H1 (cell line): ENCODE measurements around the gene PSME2. TPM values are rescaled to one million over a fixed set of nuclear protein-coding genes. Genes with fewer than 3 reads are reported as not detected.

Experiments used
- CTCF ChIA-PET: fragments of 300-600 bp; sonication (Branson Sonifier 250); formaldehyde crosslinking; loops from one replicate; lab custom pipeline; 2021; ENCODE audit not compliant: partially characterized antibody; lab: Charles Lee
- POLR2A ChIA-PET: fragments of 300-600 bp; sonication (Branson Sonifier 250); formaldehyde crosslinking; loops from one replicate; lab custom pipeline; 2021; ENCODE audit warnings: inconsistent platforms; ENCODE audit not compliant: partially characterized antibody; lab: Charles Lee
- DNase-seq, 2 experiments: peaks; one replicate each; pipeline versions ENCODE4 v3.0.0 to v3.0.0-alpha.2; 2010 to 2022; ENCODE audit warnings: low spot score in 2 of 2, low read depth in 1 of 2, mixed read lengths in 1 of 2
- FAIRE-seq: peaks from 2 replicates; lab custom pipeline; 2011; peaks lifted over from hg19 to GRCh38; lab: Jason Lieb, UNC
- H2AFZ ChIP-seq: 2 replicates; pipeline ENCODE4 v1.8.1; 2012; ENCODE audit warnings: low read length, inconsistent platforms
- H2AK5ac ChIP-seq: 2 replicates; pipeline ENCODE4 v1.6.1; 2013; ENCODE audit warnings: low read depth, low read length
- H2BK120ac ChIP-seq: replicated peaks from 2 replicates; pipeline ENCODE3; 2013; ENCODE audit warnings: low read depth, low read length, inconsistent platforms
- H2BK12ac ChIP-seq: 2 replicates; pipeline ENCODE4 v1.6.1; 2013; ENCODE audit warnings: low read depth, low read length
- H2BK15ac ChIP-seq: 2 replicates; pipeline ENCODE4 v1.6.1; 2013; ENCODE audit warnings: low read length
- H2BK20ac ChIP-seq: 2 replicates; pipeline ENCODE4 v1.6.1; 2013; ENCODE audit warnings: low read length
- H2BK5ac ChIP-seq: 2 replicates; pipeline ENCODE4 v1.6.1; 2013; ENCODE audit warnings: low read depth, low read length
- H3K14ac ChIP-seq: 2 replicates; pipeline ENCODE4 v1.6.1; 2013; ENCODE audit warnings: inconsistent platforms; ENCODE audit not compliant: insufficient read length
- H3K18ac ChIP-seq: 2 replicates; pipeline ENCODE4 v1.6.1; 2013; ENCODE audit warnings: low read length; ENCODE audit errors: extremely low read depth
- H3K23ac ChIP-seq: 2 replicates; pipeline ENCODE4 v1.6.1; 2013; ENCODE audit warnings: inconsistent platforms; ENCODE audit not compliant: insufficient read length
- H3K23me2 ChIP-seq: 2 replicates; pipeline ENCODE4 v1.6.1; 2013; ENCODE audit warnings: low read depth, low read length
- H3K27ac ChIP-seq: 2 replicates; pipeline ENCODE4 v1.6.1; 2011; ENCODE audit warnings: low read depth, low read length, inconsistent platforms
- H3K27me3 ChIP-seq, 4 experiments: replicated peaks in 1 of 4; 1 replicate in 1 of 4; 2 replicates in 3 of 4; pipeline versions ENCODE4 v1.6.1 to v1.8.1; 2011 to 2013; ENCODE audit warnings: low read length in 3 of 4, mild to moderate bottlenecking in 3 of 4, inconsistent platforms in 2 of 4, mixed read lengths in 2 of 4, moderate library complexity in 1 of 4; ENCODE audit not compliant: control insufficient read depth in 3 of 4, insufficient read depth in 3 of 4; ENCODE audit errors: extremely low read depth in 1 of 4
- H3K36me3 ChIP-seq, 4 experiments: 2 replicates each; pipeline versions ENCODE4 v1.6.1 to v1.8.1; 2011 to 2013; ENCODE audit warnings: mild to moderate bottlenecking in 4 of 4, low read length in 3 of 4, moderate library complexity in 2 of 4, control low read depth in 1 of 4, inconsistent platforms in 1 of 4; ENCODE audit not compliant: insufficient read depth in 4 of 4, control insufficient read depth in 2 of 4
- H3K4ac ChIP-seq: replicated peaks from 2 replicates; pipeline ENCODE3; 2013; ENCODE audit warnings: low read length, low read depth, mixed read lengths, inconsistent platforms; ENCODE audit not compliant: insufficient read length
- H3K4me1 ChIP-seq, 4 experiments: replicated peaks in 1 of 4; 1 replicate in 1 of 4; 2 replicates in 3 of 4; pipeline versions ENCODE4 v1.6.1 to v1.8.1; 2011 to 2013; ENCODE audit warnings: low read length in 3 of 4, inconsistent platforms in 2 of 4, mixed read lengths in 1 of 4; ENCODE audit not compliant: insufficient read depth in 4 of 4, control insufficient read depth in 3 of 4
- H3K4me2 ChIP-seq, 2 experiments: 2 replicates each; pipeline versions ENCODE4 v1.6.1 to v1.8.1; 2011 to 2013; ENCODE audit warnings: low read depth in 2 of 2, low read length in 2 of 2, control low read depth in 1 of 2, inconsistent platforms in 1 of 2, mild to moderate bottlenecking in 1 of 2; ENCODE audit not compliant: insufficient read depth in 1 of 2
- H3K4me3 ChIP-seq, 4 experiments: fragments of 200-600, 300-600 bp in 1 of 4; sonication (generic), shearing (Covaris generic), sonication (Bioruptor Twin) in 1 of 4; 2 replicates each; pipeline versions ENCODE4 v1.5.1 to v1.8.1; 2011 to 2016; ENCODE audit warnings: low read length in 4 of 4, low read depth in 3 of 4, control low read depth in 2 of 4, inconsistent platforms in 2 of 4, mild to moderate bottlenecking in 2 of 4, mixed read lengths in 1 of 4, moderate library complexity in 1 of 4; ENCODE audit not compliant: insufficient read depth in 2 of 4; ENCODE audit errors: extremely low read depth in 1 of 4
- H3K56ac ChIP-seq: replicated peaks from 2 replicates; pipeline ENCODE3; 2013; ENCODE audit warnings: low read depth, mild to moderate bottlenecking, mixed read lengths, low read length, inconsistent platforms; ENCODE audit not compliant: insufficient read length
- H3K79me1 ChIP-seq: 2 replicates; pipeline ENCODE4 v1.6.1; 2013; ENCODE audit warnings: low read depth, low read length, control low read depth
- H3K79me2 ChIP-seq, 2 experiments: 2 replicates each; pipeline versions ENCODE4 v1.6.1 to v1.8.1; 2012 to 2013; ENCODE audit warnings: low read length in 2 of 2, mild to moderate bottlenecking in 2 of 2, inconsistent platforms in 1 of 2; ENCODE audit not compliant: insufficient read depth in 2 of 2, control insufficient read depth in 1 of 2
- H3K9ac ChIP-seq, 4 experiments: replicated peaks in 1 of 4; 1 replicate in 1 of 4; 2 replicates in 3 of 4; pipeline versions ENCODE4 v1.6.1 to v1.8.1; 2011 to 2013; ENCODE audit warnings: low read depth in 3 of 4, low read length in 3 of 4, control low read depth in 2 of 4, mild to moderate bottlenecking in 2 of 4, moderate library complexity in 2 of 4, inconsistent platforms in 1 of 4; ENCODE audit errors: extremely low read depth in 1 of 4
- H3K9me3 ChIP-seq, 2 experiments: 2 replicates each; pipeline versions ENCODE4 v1.6.1 to v1.8.1; 2012 to 2013; ENCODE audit warnings: mild to moderate bottlenecking in 2 of 2, moderate library complexity in 2 of 2, control low read depth in 1 of 2, inconsistent platforms in 1 of 2, low read depth in 1 of 2, low read length in 1 of 2, mixed read lengths in 1 of 2; ENCODE audit not compliant: insufficient read depth in 2 of 2
- H4K20me1 ChIP-seq, 2 experiments: replicated peaks in 1 of 2; 2 replicates each; pipeline versions ENCODE3 to v1.8.1; 2011 to 2013; ENCODE audit warnings: inconsistent platforms in 2 of 2, low read length in 2 of 2, mild to moderate bottlenecking in 1 of 2; ENCODE audit not compliant: insufficient read depth in 2 of 2, control insufficient read depth in 1 of 2
- H4K5ac ChIP-seq: 2 replicates; pipeline ENCODE4 v1.6.1; 2013; ENCODE audit warnings: low read length, low read depth, mixed read lengths, inconsistent platforms; ENCODE audit not compliant: insufficient read length
- H4K8ac ChIP-seq: 2 replicates; pipeline ENCODE4 v1.8.0; 2013; ENCODE audit warnings: mild to moderate bottlenecking, moderate library complexity, low read length, inconsistent platforms; ENCODE audit not compliant: insufficient read depth; ENCODE audit errors: extremely low read depth
- H4K91ac ChIP-seq: replicated peaks from 2 replicates; pipeline ENCODE3; 2013; ENCODE audit warnings: low read length, mixed read lengths, inconsistent platforms; ENCODE audit not compliant: insufficient read length
- EP300 ChIP-seq, 2 experiments: IDR thresholded peaks; 1 replicate in 1 of 2; 2 replicates in 1 of 2; pipeline ENCODE4 v1.6.1; 2011 to 2012; ENCODE audit warnings: low read depth in 2 of 2, low read length in 2 of 2, mild to moderate bottlenecking in 2 of 2, borderline replicate concordance in 1 of 2, inconsistent platforms in 1 of 2, moderate library complexity in 1 of 2
- FOSL1 ChIP-seq: IDR thresholded peaks from 2 replicates; pipeline ENCODE4 v1.6.1; 2011; ENCODE audit warnings: mild to moderate bottlenecking, low read depth, low read length, moderate library complexity; ENCODE audit not compliant: insufficient read depth
- SAP30 ChIP-seq: fragments of 300-600 bp; sonication (generic); IDR thresholded peaks from 2 replicates; pipeline ENCODE4 v1.7.1; 2012; ENCODE audit warnings: low read length, moderate library complexity, mild to moderate bottlenecking, inconsistent platforms; ENCODE audit not compliant: insufficient read depth, insufficient replicate concordance
- SP2 ChIP-seq: IDR thresholded peaks from 2 replicates; pipeline ENCODE4 v1.6.1; 2012; ENCODE audit warnings: mild to moderate bottlenecking, low read length, inconsistent platforms
- TAF7 ChIP-seq: optimal IDR thresholded peaks from 2 replicates; pipeline ENCODE3; 2011; ENCODE audit warnings: low read depth, mild to moderate bottlenecking, inconsistent platforms, low read length, moderate library complexity, borderline replicate concordance
- TEAD4 ChIP-seq: IDR thresholded peaks from 2 replicates; pipeline ENCODE4 v1.6.1; 2012; ENCODE audit warnings: low read depth, low read length, inconsistent platforms, mixed read lengths
- WGBS, 2 experiments: shearing (Covaris generic) in 1 of 2; methylation state at CpG; one replicate each; pipeline versions ENCODE4 v1.1.6 to v1.1.7; 2013 to 2015; ENCODE audit warnings: low lambda C conversion rate in 2 of 2, mixed read lengths in 2 of 2, inconsistent platforms in 1 of 2, low coverage in 1 of 2, missing lambda C conversion rate in 1 of 2; ENCODE audit not compliant: insufficient replicate concordance in 2 of 2, insufficient coverage in 1 of 2, insufficient read length in 1 of 2; ENCODE audit errors: extremely low coverage in 1 of 2, missing lambda C conversion rate in 1 of 2; 5-methylcytosine and 5-hydroxymethylcytosine counted together
- polyA plus RNA-seq, 7 experiments: library from polyadenylated mRNA; depleted of rRNA in 3 of 7; stranded (reverse) in 5 of 7; unstranded in 2 of 7; fragments of >200 nt in 5 of 7; fragments of 200-250 nt in 2 of 7; gene quantifications; 1 replicate in 5 of 7; 2 replicates in 1 of 7; 4 replicates in 1 of 7; pipeline versions ENCODE4 v1.2.1 to v1.2.3, GENCODE V29; 2011 to 2013; ENCODE audit warnings: missing spikeins in 2 of 7, mixed read lengths in 2 of 7
- total RNA-seq: library from RNA; stranded (reverse); fragmentation: NEBNext Ultra II Directional; extraction: Animal tissue kit (Norgen Biotek cat#: 25700); gene quantifications from 2 replicates; pipeline ENCODE4 v1.2.1, GENCODE V29; 2021

PSME2 gene
- total and polyA plus RNA-seq, 2 of the 8 experiments (the other 6 are each of a cell fraction or from before 2014, with no cell fraction given) = 71.8 to 111 TPM

DNA sequence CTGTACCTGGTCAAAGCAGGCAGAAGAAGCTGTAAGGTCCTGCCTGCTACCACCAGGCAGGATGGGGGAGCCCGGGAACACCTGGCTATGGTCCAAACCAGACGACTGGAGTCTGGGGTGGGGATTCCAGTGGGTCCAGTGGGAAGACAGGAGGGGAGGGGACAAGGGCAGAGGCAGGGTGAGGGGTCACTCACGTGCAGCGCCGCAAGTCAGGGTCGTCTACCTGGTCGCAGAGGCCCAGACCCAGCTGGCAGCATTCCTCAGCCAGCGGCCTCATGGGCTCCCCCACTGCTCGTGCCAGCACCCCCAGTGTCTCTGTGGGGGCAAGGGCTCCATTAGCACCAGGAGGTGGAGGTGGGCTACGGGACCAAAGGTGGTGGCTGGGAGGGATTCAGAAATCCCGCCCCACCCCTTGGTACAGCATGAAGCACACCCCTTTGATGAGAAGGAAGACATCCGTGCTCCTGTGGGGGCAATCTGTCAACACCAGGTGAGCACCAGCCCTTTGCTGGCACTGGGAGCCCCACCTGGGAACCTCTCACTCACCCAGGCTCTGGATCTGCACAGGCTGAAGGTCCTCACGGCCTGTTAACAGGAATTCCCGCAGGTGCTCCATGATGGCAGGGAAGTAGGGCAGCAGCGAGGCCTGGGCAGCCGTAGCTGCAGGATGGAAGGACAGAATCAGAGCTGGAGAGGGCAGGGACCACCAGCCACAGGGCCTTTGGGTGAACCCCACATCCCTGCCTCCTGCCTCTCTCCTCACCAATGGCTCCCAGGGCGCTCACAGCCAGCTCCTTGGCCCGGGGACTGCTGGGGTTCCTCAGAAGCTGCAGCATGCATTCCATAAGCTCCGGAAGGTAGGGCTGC is 37.9 kb upstream of the PSME2 start:
- TF ChIP-seq TEAD4 = no peak
- no peak for TF ChIP-seq EP300 (IDR thresholded peaks at IDR 0.05; ENCODE audit: borderline replicate concordance in 1 of 2, low read depth in 2 of 2, low read length in 2 of 2)
- TF ChIP-seq SAP30 = no peak
- no peak for TF ChIP-seq TAF7
- no peak for TF ChIP-seq FOSL1
- TF ChIP-seq SP2 = no peak
- Histone ChIP-seq H3K18ac (no peak overlapping the region), H2BK20ac (no peak overlapping the region), H3K79me2 (peaks cover 0 to 13% of the 10 kb centered on the region in 2 experiments; a peak in 2 of 4 replicates), H3K4me2 (no peak overlapping the region), H2BK15ac (no peak overlapping the region), H3K27ac (no peak overlapping the region), H3K9ac (no peak overlapping the region), H3K56ac (no peak overlapping the region), H3K27me3 (no peaks in the 10 kb centered on the region), H4K5ac (no peak overlapping the region), H4K91ac (no peak overlapping the region), H3K4me3 (no peak overlapping the region), H2BK5ac (no peak overlapping the region), H3K23me2 (peaks cover 5% of the 10 kb centered on the region), H2BK12ac (no peak overlapping the region), H2AK5ac (no peak overlapping the region), H3K9me3 (no peaks in the 10 kb centered on the region), H4K8ac (no peak overlapping the region), H3K36me3 (peaks cover 20 to 75% (median 61%) of the 10 kb centered on the region in 4 experiments; a peak in 7 of 8 replicates), H2AFZ (no peak overlapping the region), H3K23ac (no peak overlapping the region), H4K20me1 (peaks cover 2 to 25% of the 10 kb centered on the region in 2 experiments), H3K4me1 (peaks cover 0 to 7% (median 4%) of the 10 kb centered on the region in 4 experiments; a peak in 6 of 7 replicates), H3K14ac (no peak overlapping the region), H2BK120ac (no peak overlapping the region), H3K4ac (no peak overlapping the region), H3K79me1 (peaks cover 14% of the 10 kb centered on the region)
- ChIA-PET CTCF (interaction anchor here (0.6 to 1.5 kb wide), 3 partner anchors 11 to 1632 kb away, joined by 3 to 8 read pairs (median 3); partner anchors contain the start of gene IRF9), POLR2A (interaction anchor here (0.6 to 9.3 kb wide), 8 partner anchors 9 to 43 kb away, joined by 3 to 158 read pairs (median 6); partner anchors contain the start of genes EMC9, IRF9, MDP1 and REC8)
- 95% methylated on average over 15 of the region's 19 CpGs; no CpG with 5 or more reads in 1 of the 2 experiments for WGBS, 2 experiments
- DNase-seq (no peak), FAIRE-seq (no peak)
